HG03354 (cell line): ENCODE data around the gene LRRC8D.
"Not testable (repeated sequence)": the region's sequence is repeated elsewhere in the genome, so short reads cannot be mapped to it uniquely, and the experiment has no call there.

Experiments used
- ATAC-seq: cut with Tn5 transposase; IDR thresholded peaks from one replicate; pipeline ENCODE4 v1.9.1; 2021; ENCODE audit warnings: mild to moderate bottlenecking; ENCODE audit not compliant: unreplicated experiment, poor library complexity, severe bottlenecking

Gene LRRC8D

GRCh38 chr1:89973471-89974127 is 152.8 kb downstream of the LRRC8D start:
- no peak for ATAC-seq

- no peak for ATAC-seq
Observed at GRCh38 chr1:89974256-89974655, 153.4 kb downstream of the LRRC8D start.

- ATAC-seq: no peak
Observed at GRCh38 chr1:89974696-89975470, 154.1 kb downstream of the LRRC8D start.

- ATAC-seq: no peak
Observed at GRCh38 chr1:89975540-89976125, 154.8 kb downstream of the LRRC8D start.

GRCh38 chr1:89978755-89979154 is 157.9 kb downstream of the LRRC8D start:
- no peak for ATAC-seq

GRCh38 chr1:89980605-89981004 is 159.8 kb downstream of the LRRC8D start:
- ATAC-seq: no peak

- ATAC-seq: not testable (repeated sequence)
Observed at GRCh38 chr1:89982846-89983245, 162.0 kb downstream of the LRRC8D start.

- not testable (repeated sequence) for ATAC-seq
Observed at GRCh38 chr1:89984564-89985116, 163.8 kb downstream of the LRRC8D start.

GRCh38 chr1:89986020-89986419 is 165.2 kb downstream of the LRRC8D start:
- ATAC-seq: no peak
